ENCODE measurements around the gene RSL24D1. TPM values are rescaled to one million over a fixed set of nuclear protein-coding genes. Genes with fewer than 3 reads are reported as not detected.

Gene RSL24D1
- total RNA-seq, 1 experiment from 2014 or later: 111 TPM

- Mint-ChIP-seq H3K4me3 (no peak overlapping the region), H3K27ac (no peak overlapping the region; a peak in 1 of 7 replicates), H3K27me3 (ENCODE audit: low read depth) (no peaks in the 10 kb centered on the region), H3K9me3 (no peaks in the 10 kb centered on the region), H3K4me1 (no peaks in the 10 kb centered on the region), H3K36me3 (ENCODE audit: insufficient read depth in 1 of 3, low read depth in 3 of 3) (no peaks in the 10 kb centered on the region)
- Histone ChIP-seq H3K27me3 (ENCODE audit: insufficient read depth, low read length) (no peaks in the 10 kb centered on the region), H3K23ac (ENCODE audit: insufficient read length, low read depth, low read length) (no peak overlapping the region), H3K4me1 (ENCODE audit: insufficient read depth, low read length) (no peaks in the 10 kb centered on the region; the same call in 1 of the 2 replicates), H3K79me1 (ENCODE audit: insufficient read depth, low read depth, low read length, poor library complexity, severe bottlenecking) (no peaks in the 10 kb centered on the region), H3K23me2 (ENCODE audit: insufficient read length, low read depth, low read length, poor library complexity, severe bottlenecking) (no peaks in the 10 kb centered on the region), H4K8ac (replicated peaks; ENCODE audit: insufficient read length, low read depth, low read length) (no peak overlapping the region), H3K14ac (ENCODE audit: insufficient read depth, low read length) (no peak overlapping the region), H4K20me1 (ENCODE audit: control insufficient read depth, insufficient read depth, insufficient read length) (no peaks in the 10 kb centered on the region), H2BK5ac (ENCODE audit: insufficient read length, low read length) (no peak overlapping the region), H3K56ac (ENCODE audit: insufficient read length, low read depth, low read length) (no peak overlapping the region), H3K79me2 (ENCODE audit: insufficient read depth, low read length) (no peaks in the 10 kb centered on the region), H2AK5ac (ENCODE audit: insufficient read length, low read length) (no peak overlapping the region), H3K27ac (ENCODE audit: insufficient read length, low read depth, low read length) (no peak overlapping the region), H2AFZ (ENCODE audit: low read length) (no peak overlapping the region), H3K9ac (ENCODE audit: extremely low read depth, insufficient read length, low read length) (no peak overlapping the region), H3K4me2 (ENCODE audit: insufficient read depth, insufficient read length, low read length) (no peak overlapping the region), H3K4ac (ENCODE audit: low read depth, low read length) (no peak overlapping the region), H3K9me3 (ENCODE audit: control insufficient read depth, low read depth, low read length) (no peaks in the 10 kb centered on the region), H2BK12ac (ENCODE audit: insufficient read length, low read depth, low read length) (no peak overlapping the region), H3T11ph (ENCODE audit: low read length) (no peak overlapping the region), H2BK15ac (ENCODE audit: low read depth, low read length) (no peak overlapping the region), H2BK120ac (ENCODE audit: low read depth, low read length, poor library complexity, severe bottlenecking) (no peak overlapping the region), H2BK20ac (ENCODE audit: low read depth, low read length, poor library complexity, severe bottlenecking) (no peak overlapping the region), H3K18ac (ENCODE audit: insufficient read length, low read depth, low read length) (no peak overlapping the region), H4K5ac (ENCODE audit: insufficient read length, low read depth, low read length) (no peak overlapping the region), H4K91ac (ENCODE audit: insufficient read length, low read depth, low read length) (no peak overlapping the region)
- no peak for DNase-seq
- TF ChIP-seq CTCF (conservative IDR thresholded peaks at IDR 0.05): no peak
- WGBS (ENCODE audit: extremely low coverage, insufficient read length, low lambda C conversion rate): no CpG with 5 or more reads among the region's 1 CpG
These were observed 45.1 kb upstream of the RSL24D1 start for GRCh38 chr15:55241891-55242290.

Data from H9 (cell line).